Left lung (tissue), 10 donors: ENCODE data around the gene GORASP1. TPM values are rescaled to one million over a fixed set of nuclear protein-coding genes. Genes with fewer than 3 reads are reported as not detected.

ENCODE experiments used
- ATAC-seq: fragments of 200-7000 bp; cut with Tn5 transposase; one replicate; pipeline ENCODE4 v1.9.1; 2020; ENCODE audit warnings: moderate library complexity
- DNase-seq, 4 donors: peaks; one replicate each; pipeline ENCODE4 v3.0.0-alpha.2; 2013 to 2020
- H3K27ac ChIP-seq, 2 donors: fragments of 200-600 bp; sonication (generic) in 1 of 2; one replicate each; pipeline versions ENCODE4 v1.5.0 to v1.8.0; 2020 to 2021
- H3K27me3 ChIP-seq, 2 donors: fragments of 200-600 bp; sonication (generic) in 1 of 2; one replicate each; pipeline versions ENCODE4 v1.5.0 to v1.8.0; 2020 to 2021
- H3K36me3 ChIP-seq, 2 donors: fragments of 200-600 bp; sonication (generic) in 1 of 2; one replicate each; pipeline versions ENCODE4 v1.5.0 to v1.8.0; 2020 to 2021
- H3K4me1 ChIP-seq, 2 donors: fragments of 200-600 bp; one replicate each; pipeline ENCODE4 v1.8.0; 2021
- H3K4me3 ChIP-seq, 2 donors: fragments of 200-600 bp; sonication (generic) in 1 of 2; one replicate each; pipeline versions ENCODE4 v1.5.0 to v1.8.0; 2020 to 2021; ENCODE audit warnings: mild to moderate bottlenecking in 1 of 2
- H3K9me3 ChIP-seq, 2 donors: fragments of 200-600 bp; sonication (generic) in 1 of 2; one replicate each; pipeline versions ENCODE4 v1.5.0 to v1.8.0; 2020 to 2021
- intact Hi-C, 2 donors: fragments of 100-400 bp; cut with DNase I; formaldehyde crosslinking; loops; one replicate each; pipeline versions ENCODE4 v1.11.2 to v1.14.2; 2022
- polyA plus RNA-seq, 6 donors: library from polyadenylated mRNA; unstranded; fragments of 120-200 nt; gene quantifications; one replicate each; pipeline ENCODE4 v1.2.1, GENCODE V29; 2013; ENCODE audit not compliant: insufficient read length in 6 of 6
- total RNA-seq, 2 donors: library from RNA; stranded (reverse); fragmentation: NEBNext Ultra II Directional; extraction: Animal tissue kit (Norgen Biotek cat#: 25700); gene quantifications; one replicate each; pipeline ENCODE4 v1.2.1, GENCODE V29; 2021
- TF ChIP-seq, protein P1 (sequence below), 2 donors: fragments of 200-600 bp; sonication (generic) in 1 of 2; IDR thresholded peaks; one replicate each; pipeline versions ENCODE4 v1.5.0 to v1.8.0; 2021; ENCODE audit warnings: antibody characterized with exemption in 2 of 2
- donor health status: DM: no; HTN: yes; CAD: no.
- donor health status: DM: no; HTN: no; CAD: no.

GORASP1 gene
- total and polyA plus RNA-seq, 8 donors, result 57.9 to 73.9 (median 62.8) TPM

DNA sequence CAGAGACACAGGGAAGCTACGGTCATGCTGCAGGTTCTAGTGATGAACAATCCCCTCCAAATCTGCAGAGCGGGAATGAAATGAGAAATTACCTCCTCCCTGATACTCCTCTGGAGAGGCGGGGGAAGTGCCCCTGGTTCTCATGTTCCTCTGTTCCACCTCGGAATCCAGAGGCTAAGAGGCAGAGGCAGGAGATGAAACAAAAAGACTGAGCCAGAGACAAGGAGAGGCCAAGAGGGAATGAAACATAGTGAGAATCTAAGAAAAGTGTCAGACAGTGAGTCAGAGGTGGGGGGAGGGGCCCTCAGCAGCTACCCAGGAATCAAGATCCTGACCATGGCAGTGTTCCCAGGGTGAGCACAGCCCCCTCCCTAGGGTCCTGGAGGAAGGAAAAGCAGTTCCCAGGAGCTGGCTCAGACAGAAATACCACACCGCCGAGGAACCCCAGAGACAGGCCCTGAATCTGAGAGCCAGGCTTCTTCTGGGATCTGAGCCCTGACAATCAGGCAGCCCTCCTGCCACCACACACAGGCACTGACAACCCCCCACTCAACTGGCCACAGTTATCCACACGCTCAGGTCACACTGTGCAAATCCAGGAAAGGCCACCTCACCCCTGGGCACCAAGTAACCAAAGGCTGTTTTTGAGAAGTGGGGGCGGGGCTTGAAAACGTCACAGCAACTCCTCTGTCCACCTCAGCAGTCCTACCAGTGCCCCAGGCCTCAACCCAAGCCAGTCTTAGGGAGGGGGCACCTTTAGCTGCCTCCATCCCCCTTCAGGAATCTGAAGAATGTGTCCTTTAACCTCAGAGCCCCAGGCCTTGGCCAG is 43.6 kb upstream of the GORASP1 start:
- H3K27ac ChIP-seq, result peak overlapping the region; percentile 99
- TF ChIP-seq, protein P1, sequence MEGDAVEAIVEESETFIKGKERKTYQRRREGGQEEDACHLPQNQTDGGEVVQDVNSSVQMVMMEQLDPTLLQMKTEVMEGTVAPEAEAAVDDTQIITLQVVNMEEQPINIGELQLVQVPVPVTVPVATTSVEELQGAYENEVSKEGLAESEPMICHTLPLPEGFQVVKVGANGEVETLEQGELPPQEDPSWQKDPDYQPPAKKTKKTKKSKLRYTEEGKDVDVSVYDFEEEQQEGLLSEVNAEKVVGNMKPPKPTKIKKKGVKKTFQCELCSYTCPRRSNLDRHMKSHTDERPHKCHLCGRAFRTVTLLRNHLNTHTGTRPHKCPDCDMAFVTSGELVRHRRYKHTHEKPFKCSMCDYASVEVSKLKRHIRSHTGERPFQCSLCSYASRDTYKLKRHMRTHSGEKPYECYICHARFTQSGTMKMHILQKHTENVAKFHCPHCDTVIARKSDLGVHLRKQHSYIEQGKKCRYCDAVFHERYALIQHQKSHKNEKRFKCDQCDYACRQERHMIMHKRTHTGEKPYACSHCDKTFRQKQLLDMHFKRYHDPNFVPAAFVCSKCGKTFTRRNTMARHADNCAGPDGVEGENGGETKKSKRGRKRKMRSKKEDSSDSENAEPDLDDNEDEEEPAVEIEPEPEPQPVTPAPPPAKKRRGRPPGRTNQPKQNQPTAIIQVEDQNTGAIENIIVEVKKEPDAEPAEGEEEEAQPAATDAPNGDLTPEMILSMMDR (IDR thresholded peaks at IDR 0.05), result no peak
- DNase-seq (peak in 3 of 4 donors; percentile 75 to 93 (median 89)), ATAC-seq (peak; percentile 26)
- peak overlapping the region; percentile 93 for H3K4me3 ChIP-seq
- no peaks in the 10 kb centered on the region for H3K9me3 ChIP-seq
- intact Hi-C loops, result no loop called here
- peaks cover 0 to 5% of the 10 kb centered on the region in 2 donors for H3K36me3 ChIP-seq
- no peaks in the 10 kb centered on the region for H3K27me3 ChIP-seq
- H3K4me1 ChIP-seq, result peaks cover 61 to 73% of the 10 kb centered on the region in 2 donors

DNA sequence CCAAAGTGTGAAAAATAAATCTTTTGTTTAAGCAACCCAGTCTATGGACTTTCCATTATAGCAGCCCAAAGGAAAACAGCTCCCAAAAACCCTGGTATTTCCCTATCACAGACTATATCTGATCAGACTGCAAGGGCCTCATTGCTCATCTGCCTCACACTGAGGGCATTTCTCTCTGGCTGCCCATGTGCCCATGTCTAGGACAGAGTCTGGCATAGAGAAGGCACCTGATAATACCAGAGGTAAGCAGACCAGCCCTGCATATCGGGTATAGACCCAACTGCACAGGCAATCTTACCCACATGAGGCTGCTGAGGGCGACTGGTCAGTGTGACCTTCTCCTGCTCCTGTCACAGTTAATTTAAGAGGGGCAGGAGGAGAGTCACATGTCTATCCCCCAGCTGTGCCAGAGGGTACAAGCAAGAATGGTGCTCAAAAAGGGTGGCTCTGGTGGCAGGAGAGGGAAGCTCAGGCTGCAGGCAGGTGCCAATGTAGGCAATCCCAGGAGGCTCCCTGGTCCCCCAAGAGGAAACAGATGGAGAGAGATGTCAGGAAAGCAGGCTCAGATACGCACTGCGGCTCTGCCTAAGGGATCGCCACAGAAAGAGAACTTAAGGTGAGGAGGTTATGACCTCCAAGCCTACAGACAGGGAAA is 42.8 kb upstream of the GORASP1 start:
- no peak for DNase-seq
- intact Hi-C loops, result no loop called here
- no peaks in the 10 kb centered on the region for H3K27me3 ChIP-seq
- peak overlapping the region; percentile 99 for H3K27ac ChIP-seq
- no peak for ATAC-seq
- H3K9me3 ChIP-seq, result no peaks in the 10 kb centered on the region
- peaks cover 0 to 13% of the 10 kb centered on the region in 2 donors for H3K36me3 ChIP-seq
- peaks cover 61 to 81% of the 10 kb centered on the region in 2 donors for H3K4me1 ChIP-seq
- TF ChIP-seq, protein P1 (IDR thresholded peaks at IDR 0.05), result no peak
- H3K4me3 ChIP-seq, result peak overlapping the region; percentile 93

DNA sequence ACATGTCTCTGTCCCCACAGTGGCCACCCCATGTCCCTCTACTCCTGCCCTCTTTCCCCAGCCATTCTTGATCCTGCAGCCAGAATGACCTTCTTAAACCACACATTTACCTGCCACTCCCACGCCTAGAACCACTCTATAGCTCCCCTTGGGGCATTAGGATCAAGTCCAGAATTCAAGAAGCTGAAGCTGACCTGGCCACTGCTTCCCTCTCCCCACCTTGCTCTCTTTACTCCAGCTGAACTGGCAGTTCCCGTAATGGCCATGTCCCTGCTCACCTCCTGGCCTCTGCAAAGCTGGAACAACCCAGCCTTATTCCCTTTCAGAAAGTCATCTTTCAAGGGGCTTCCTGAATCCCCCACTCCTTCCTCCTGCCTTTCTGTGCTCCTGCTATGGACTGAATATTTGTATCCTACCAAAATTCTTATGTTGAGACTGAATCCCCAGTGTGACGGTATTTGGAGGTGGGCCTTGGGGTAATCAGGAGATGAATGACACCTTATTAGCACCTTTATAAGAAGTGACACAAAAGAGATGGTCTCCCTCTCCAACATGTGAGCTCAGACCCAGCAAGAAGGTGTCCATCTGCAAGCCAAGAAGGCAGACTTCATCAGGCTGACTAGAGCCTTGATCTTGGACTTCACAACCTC is 42.2 kb upstream of the GORASP1 start:
- Histone ChIP-seq H3K4me3 (peak overlapping the region in 1 of 2 donors; percentile 93), H3K9me3 (no peaks in the 10 kb centered on the region), H3K27ac (peak overlapping the region; percentile 99), H3K36me3 (peaks cover 0 to 19% of the 10 kb centered on the region in 2 donors), H3K4me1 (peaks cover 61 to 85% of the 10 kb centered on the region in 2 donors), H3K27me3 (no peaks in the 10 kb centered on the region)
- no peak for ATAC-seq
- DNase-seq, result no peak
- intact Hi-C loops, result loop anchor here in 1 of 2 donors (5.0 kb wide), 1 partner anchor 33 kb away; no protein-coding TSS in a partner anchor
- TF ChIP-seq, protein P1 (IDR thresholded peaks at IDR 0.05), result no peak

DNA sequence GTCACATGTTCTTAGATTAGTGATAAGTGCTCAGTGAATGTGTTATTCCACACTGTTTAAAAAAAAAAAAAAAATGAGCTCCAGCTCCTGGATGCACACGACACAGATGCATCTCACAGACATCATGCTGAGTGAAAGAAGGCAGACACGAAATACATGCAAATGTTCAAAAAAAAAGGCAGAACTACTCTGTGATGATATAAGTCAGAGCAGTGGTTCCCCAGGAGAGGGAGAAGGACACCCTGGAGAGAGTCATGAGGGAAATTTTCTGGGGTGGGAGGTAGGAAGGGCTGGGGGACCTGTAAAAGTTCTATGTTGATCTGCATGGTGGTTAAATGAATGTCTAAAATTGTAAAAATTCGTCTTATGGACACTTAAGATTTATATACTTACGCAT is 41.6 kb upstream of the GORASP1 start:
- Histone ChIP-seq H3K36me3 (peaks cover 0 to 25% of the 10 kb centered on the region in 2 donors), H3K27me3 (no peaks in the 10 kb centered on the region), H3K9me3 (no peaks in the 10 kb centered on the region), H3K27ac (peak overlapping the region; percentile 89 to 99), H3K4me3 (peak overlapping the region in 1 of 2 donors; percentile 93), H3K4me1 (peaks cover 56 to 84% of the 10 kb centered on the region in 2 donors)
- DNase-seq, result no peak
- intact Hi-C loops, result loop anchor here in 1 of 2 donors (5.0 kb wide), 1 partner anchor 33 kb away; no protein-coding TSS in a partner anchor
- ATAC-seq, result no peak
- TF ChIP-seq, protein P1 (IDR thresholded peaks at IDR 0.05), result no peak
